Skin of body (tissue), 3 donors: ENCODE measurements around the gene ABI1. TPM values are rescaled to one million over a fixed set of nuclear protein-coding genes. Genes with fewer than 3 reads are reported as not detected.
A peak's percentile ranks its signal among the peaks of the same experiment; 100 is the strongest.

ENCODE experiments used
- DNase-seq: peaks from one replicate; lab custom pipeline; 2025; lab: John Stamatoyannopoulos, UW
- small RNA-seq: library from RNA; depleted of rRNA; stranded (forward); fragments of <200 nt; gene quantifications from one replicate; pipeline ENCODE3, GENCODE V24; 2014; ENCODE audit warnings: low replicate concordance
- total RNA-seq: library from RNA; depleted of rRNA; stranded (reverse); fragments of >200 nt; gene quantifications from one replicate; pipeline ENCODE4 v1.2.3, GENCODE V29; 2014

Gene ABI1
- total RNA-seq, 1 donor from 2014 or later, result 65.8 TPM

GRCh38 chr10:26717476-26717875, 143.3 kb downstream of the ABI1 start:
- DNase-seq, result no peak

- DNase-seq, result no peak
Observed at GRCh38 chr10:26715137-26715487, 145.6 kb downstream of the ABI1 start.

- no peak for DNase-seq
Observed at GRCh38 chr10:26714415-26715136, 146.2 kb downstream of the ABI1 start.

- DNase-seq, result no peak
Observed at GRCh38 chr10:26711324-26711723, 149.4 kb downstream of the ABI1 start.

GRCh38 chr10:26706936-26707335, 153.8 kb downstream of the ABI1 start:
- DNase-seq, result no peak

GRCh38 chr10:26706206-26706605, 154.6 kb downstream of the ABI1 start:
- DNase-seq, result no peak

GRCh38 chr10:26703974-26704373, 156.8 kb downstream of the ABI1 start:
- no peak for DNase-seq

GRCh38 chr10:26703096-26703495, 157.7 kb downstream of the ABI1 start:
- no peak for DNase-seq

GRCh38 chr10:26700884-26701630, 159.7 kb downstream of the ABI1 start:
- no peak for DNase-seq

- DNase-seq, result no peak
Observed at GRCh38 chr10:26699631-26700030, 161.1 kb downstream of the ABI1 start.

- no peak for DNase-seq
Observed at GRCh38 chr10:26698909-26699308, 161.8 kb downstream of the ABI1 start.

- no peak for DNase-seq
Observed at GRCh38 chr10:26697922-26698608, 162.7 kb downstream of the ABI1 start.

GRCh38 chr10:26697163-26697921, 163.4 kb downstream of the ABI1 start, which contains the start of gene PDSS1:
TSS of gene PDSS1 (plus strand) at chr10:26697701. CDS start at chr10:26697712, 11 bp downstream.
- DNase-seq, result peak; percentile 58

- DNase-seq, result no peak
Observed at GRCh38 chr10:26696786-26697162, 164.0 kb downstream of the ABI1 start.

Small RNA genes within 50 kb of the gene (small RNA-seq; reads per million reads assigned to genes)
- gene RF00191 (not detected), gene RNU6-946P (not detected)

Other genes with a start within 250 kb of the ABI1 start
- 7.4 TPM for gene PDSS1, start 163.3 kb downstream of the ABI1 start, total RNA-seq
- gene ANKRD26, start 239.5 kb upstream of the ABI1 start, total RNA-seq, result 17.6 TPM